Activated naive CD8-positive, alpha-beta T cell treated with anti-CD3 and anti-CD28 coated beads for 36 hours (primary cell): ENCODE measurements around the gene CRTAC1. TPM values are rescaled to one million over a fixed set of nuclear protein-coding genes. Genes with fewer than 3 reads are reported as not detected.

Experiments used
- DNase-seq: peaks from one replicate; pipeline ENCODE4 v3.0.0; 2021
- H3K27ac Mint-ChIP-seq: one replicate; pipeline ENCODE4 v1.8.0; 2022; ENCODE audit warnings: mild to moderate bottlenecking, moderate library complexity, mixed read lengths
- H3K27me3 Mint-ChIP-seq: one replicate; pipeline ENCODE4 v1.8.0; 2022; ENCODE audit warnings: mild to moderate bottlenecking, mixed read lengths
- H3K36me3 Mint-ChIP-seq: one replicate; pipeline ENCODE4 v1.8.0; 2021; ENCODE audit warnings: mild to moderate bottlenecking, mixed read lengths
- H3K4me1 Mint-ChIP-seq: one replicate; pipeline ENCODE4 v1.8.0; 2021; ENCODE audit warnings: mixed read lengths
- H3K4me3 Mint-ChIP-seq: one replicate; pipeline ENCODE4 v1.8.0; 2022; ENCODE audit warnings: mild to moderate bottlenecking, moderate library complexity, mixed read lengths
- H3K9me3 Mint-ChIP-seq: one replicate; pipeline ENCODE4 v1.8.0; 2022; ENCODE audit warnings: mixed read lengths
- total RNA-seq, 2 experiments: library from RNA; stranded (reverse); gene quantifications; one replicate each; pipeline ENCODE4 v1.2.3, GENCODE V29; 2021

CRTAC1 gene
- total RNA-seq, 2 experiments from 2014 or later: not detected

DNA sequence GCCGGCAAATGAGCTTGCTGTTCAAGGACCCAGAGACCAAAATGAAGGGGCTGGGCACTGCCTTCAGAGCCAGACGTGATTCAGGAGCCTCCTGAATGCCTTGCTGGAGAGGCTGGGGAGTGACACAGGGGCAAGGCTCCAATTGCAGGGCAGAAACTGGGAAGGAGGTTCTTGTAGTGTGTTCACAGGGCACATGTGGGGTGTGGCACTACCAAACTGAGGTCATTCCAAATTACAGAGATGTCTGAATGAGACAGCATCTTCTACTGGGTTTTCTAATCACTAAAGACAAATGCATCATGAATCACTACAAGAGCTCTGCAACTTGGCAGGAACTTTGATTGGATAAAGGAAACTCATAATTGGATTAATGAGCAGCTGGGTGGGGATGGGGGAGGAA is 17.8 kb downstream of the CRTAC1 start:
- Mint-ChIP-seq H3K9me3 (no peaks in the 10 kb centered on the region), H3K4me3 (no peak overlapping the region), H3K27me3 (peaks cover 26% of the 10 kb centered on the region), H3K4me1 (no peaks in the 10 kb centered on the region), H3K27ac (no peak overlapping the region), H3K36me3 (no peaks in the 10 kb centered on the region)
- DNase-seq: no peak

DNA sequence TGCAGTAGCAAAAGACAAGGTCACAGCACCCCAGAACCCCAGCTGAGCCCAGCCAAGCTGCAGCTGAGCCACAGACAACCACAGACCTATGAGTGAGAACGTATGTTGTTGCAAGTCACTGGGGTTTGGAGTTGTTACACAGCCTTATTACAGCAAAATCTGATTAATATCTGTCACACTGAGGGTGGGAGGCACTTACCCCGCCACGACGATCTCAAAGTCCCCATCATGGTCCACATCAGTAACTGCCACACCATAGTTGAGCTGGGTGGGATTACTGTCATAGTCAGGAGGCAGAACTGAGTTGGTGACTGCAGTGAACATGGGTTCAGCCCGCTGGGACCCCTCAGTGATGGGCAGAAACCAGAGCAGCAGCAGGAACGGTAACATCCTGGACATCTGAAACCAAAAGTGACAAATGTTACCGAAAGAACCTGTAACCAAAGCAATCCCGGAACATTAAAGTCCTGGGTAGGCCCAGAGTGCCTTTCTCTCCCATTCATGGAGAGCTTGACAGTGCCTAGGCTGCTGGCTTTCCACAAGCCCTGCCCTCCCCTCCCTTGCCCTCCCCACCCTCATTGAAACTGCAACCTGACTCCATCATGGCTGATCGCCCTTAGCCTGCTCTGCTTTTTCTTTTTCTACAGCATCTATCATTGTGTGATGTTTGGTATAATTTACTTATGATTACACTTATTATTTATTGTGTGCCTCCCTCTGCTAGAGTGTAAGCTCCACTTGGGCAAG is 19.3 kb downstream of the CRTAC1 start:
- no peaks in the 10 kb centered on the region for H3K36me3 Mint-ChIP-seq
- H3K4me3 Mint-ChIP-seq: no peak overlapping the region
- no peaks in the 10 kb centered on the region for H3K9me3 Mint-ChIP-seq
- no peaks in the 10 kb centered on the region for H3K4me1 Mint-ChIP-seq
- H3K27me3 Mint-ChIP-seq: peaks cover 31% of the 10 kb centered on the region
- H3K27ac Mint-ChIP-seq: no peak overlapping the region
- no peak for DNase-seq

DNA sequence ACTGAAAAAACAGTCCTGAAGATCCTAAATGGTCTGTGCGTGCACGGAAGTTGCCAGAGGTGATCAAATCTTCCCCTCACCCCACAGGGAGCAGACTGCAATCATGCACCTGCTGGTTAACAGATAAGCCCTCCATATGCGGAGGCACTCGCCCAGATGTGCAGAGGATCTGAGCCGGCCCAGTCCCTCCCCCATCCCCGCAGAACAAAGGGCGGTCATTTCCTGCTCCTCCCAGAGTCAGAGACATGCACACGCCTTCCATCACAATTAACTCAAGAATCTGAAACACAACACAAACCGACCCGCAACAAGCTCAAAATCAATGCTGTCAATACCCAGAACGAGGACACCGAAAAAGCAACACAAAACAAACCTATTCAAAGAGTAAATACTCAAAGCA is 24.2 kb downstream of the CRTAC1 start:
- no peak overlapping the region for H3K27ac Mint-ChIP-seq
- no peaks in the 10 kb centered on the region for H3K36me3 Mint-ChIP-seq
- peaks cover 10% of the 10 kb centered on the region for H3K27me3 Mint-ChIP-seq
- no peak overlapping the region for H3K4me3 Mint-ChIP-seq
- no peak for DNase-seq
- no peaks in the 10 kb centered on the region for H3K9me3 Mint-ChIP-seq
- no peaks in the 10 kb centered on the region for H3K4me1 Mint-ChIP-seq

DNA sequence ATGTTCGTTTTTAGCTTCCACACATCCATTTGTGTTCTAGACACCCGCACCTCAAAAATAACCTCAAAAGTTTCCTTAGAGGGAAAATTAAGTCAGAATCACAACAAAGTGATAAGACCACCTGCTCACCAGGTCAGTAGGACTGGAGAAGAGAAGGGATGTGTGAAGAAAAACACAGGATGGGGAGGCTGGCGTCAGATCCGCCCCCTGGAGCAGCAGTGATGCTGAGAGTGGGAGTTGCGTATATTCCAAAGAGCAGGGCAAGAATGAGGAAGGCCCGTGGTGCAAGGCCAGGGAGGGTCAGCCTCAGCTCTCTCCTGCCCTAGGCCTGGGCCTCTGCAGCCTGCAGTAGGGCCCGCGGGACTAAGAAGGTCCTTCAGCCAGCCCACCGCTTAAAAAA is 28.7 kb downstream of the CRTAC1 start:
- no peak overlapping the region for H3K27ac Mint-ChIP-seq
- DNase-seq: no peak
- peaks cover 4% of the 10 kb centered on the region for H3K9me3 Mint-ChIP-seq
- no peak overlapping the region for H3K4me3 Mint-ChIP-seq
- H3K4me1 Mint-ChIP-seq: no peaks in the 10 kb centered on the region
- peaks cover 5% of the 10 kb centered on the region for H3K27me3 Mint-ChIP-seq
- H3K36me3 Mint-ChIP-seq: no peaks in the 10 kb centered on the region

DNA sequence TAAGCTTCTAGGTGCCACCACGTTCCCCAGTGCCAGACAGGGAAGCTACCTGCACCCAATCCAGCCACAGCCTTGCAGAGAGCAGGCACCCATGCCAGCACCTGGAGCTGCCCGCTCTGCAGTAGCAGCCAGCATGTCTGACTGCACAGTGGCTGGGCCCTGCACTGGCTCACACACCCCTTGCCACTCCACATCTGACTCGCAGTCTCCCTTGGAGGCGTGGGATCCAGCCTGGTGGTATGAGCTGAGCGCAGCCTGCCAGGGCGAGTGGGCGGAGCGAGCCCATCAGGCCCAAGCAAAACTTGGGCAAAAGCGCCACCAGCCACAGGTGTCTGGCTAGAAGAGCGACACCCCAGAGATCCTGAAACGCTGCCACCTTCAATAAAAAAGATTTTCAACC is 30.1 kb downstream of the CRTAC1 start:
- no peak for DNase-seq
- H3K27me3 Mint-ChIP-seq: no peaks in the 10 kb centered on the region
- no peak overlapping the region for H3K27ac Mint-ChIP-seq
- no peaks in the 10 kb centered on the region for H3K36me3 Mint-ChIP-seq
- H3K9me3 Mint-ChIP-seq: peaks cover 4% of the 10 kb centered on the region
- H3K4me1 Mint-ChIP-seq: no peaks in the 10 kb centered on the region
- no peak overlapping the region for H3K4me3 Mint-ChIP-seq

DNA sequence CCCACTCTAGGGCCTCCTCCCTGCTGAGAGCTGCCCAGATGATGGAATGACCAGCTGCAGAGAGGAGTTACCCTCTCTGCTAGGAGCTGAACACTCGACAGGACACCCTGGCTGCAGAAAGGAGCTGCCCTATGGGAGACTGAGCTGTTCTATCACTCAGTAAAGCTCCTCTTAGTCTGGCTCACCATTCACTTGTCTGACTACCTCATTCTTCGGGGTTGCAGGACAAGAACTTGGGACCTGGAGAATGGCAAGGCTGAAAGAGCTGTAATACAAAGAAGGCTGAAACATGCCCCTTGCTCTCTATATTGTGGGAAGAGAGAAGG is 30.5 kb downstream of the CRTAC1 start:
- Mint-ChIP-seq H3K36me3 (no peaks in the 10 kb centered on the region), H3K9me3 (peaks cover 4% of the 10 kb centered on the region), H3K4me1 (no peaks in the 10 kb centered on the region), H3K27me3 (no peaks in the 10 kb centered on the region), H3K27ac (no peak overlapping the region), H3K4me3 (no peak overlapping the region)
- DNase-seq: no peak

DNA sequence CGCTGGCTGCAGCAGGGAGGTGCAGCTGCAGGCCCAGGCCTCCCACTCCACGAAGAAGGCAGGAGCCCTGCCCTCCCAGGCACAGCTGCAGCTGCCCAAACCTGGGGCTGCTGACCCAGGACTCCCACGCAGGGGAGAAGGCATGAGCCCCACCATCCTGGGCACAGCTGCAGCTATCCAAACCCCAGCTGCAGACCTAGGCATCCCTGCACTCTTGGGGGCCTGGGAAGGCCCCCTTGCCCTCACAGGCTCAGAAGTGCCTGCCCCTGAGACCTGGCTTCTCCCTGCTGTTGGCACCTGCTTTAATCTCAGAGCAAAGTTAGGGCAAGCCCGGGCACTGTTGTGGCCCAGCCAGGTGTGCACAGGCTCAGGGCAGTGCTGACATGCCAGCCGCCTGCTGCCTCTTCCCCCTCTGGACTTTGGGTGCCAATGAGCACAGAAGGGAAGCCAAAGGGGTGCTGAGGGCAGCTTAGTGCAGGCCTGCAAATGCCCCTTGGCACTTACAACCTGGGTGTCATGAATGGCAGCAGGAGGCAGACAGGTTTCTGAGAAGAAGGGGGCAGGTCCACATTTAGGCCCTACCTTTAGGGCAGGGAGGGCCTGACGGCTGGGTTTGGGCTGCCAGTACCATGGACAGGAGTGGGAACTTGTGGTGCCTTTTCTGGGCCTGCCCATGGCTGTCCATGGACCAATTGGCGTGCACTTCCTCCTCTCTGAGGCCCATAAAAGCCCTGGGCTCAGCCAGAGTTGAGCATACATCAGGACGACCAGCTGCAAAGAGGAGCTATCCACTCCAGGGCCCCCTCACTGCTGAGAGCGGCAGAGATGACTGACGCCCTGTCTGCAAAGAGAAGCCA is 31.1 kb downstream of the CRTAC1 start:
- Mint-ChIP-seq H3K4me1 (no peaks in the 10 kb centered on the region), H3K36me3 (no peaks in the 10 kb centered on the region), H3K27me3 (peaks cover 3% of the 10 kb centered on the region), H3K4me3 (no peak overlapping the region), H3K27ac (no peak overlapping the region), H3K9me3 (peaks cover 4% of the 10 kb centered on the region)
- no peak for DNase-seq

DNA sequence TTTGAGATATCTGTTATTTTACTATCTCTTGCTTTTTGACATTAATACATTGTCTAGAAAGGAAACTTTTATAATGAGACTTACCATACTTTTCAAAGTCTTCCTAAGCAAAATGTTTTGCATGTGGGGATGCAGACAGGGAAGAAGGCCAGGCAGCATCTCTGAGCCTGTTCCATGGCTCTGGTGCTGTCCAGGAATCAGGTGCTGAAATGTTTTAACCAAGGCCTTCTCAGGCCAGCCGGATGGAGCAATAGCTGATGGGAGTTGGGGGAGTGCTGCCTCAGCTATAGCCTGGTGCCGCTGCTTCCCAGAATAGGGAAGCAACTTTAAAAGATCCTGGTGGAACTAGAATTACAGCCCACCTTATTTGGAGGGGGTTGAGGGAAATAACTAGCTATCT is 38.5 kb downstream of the CRTAC1 start:
- Mint-ChIP-seq H3K9me3 (no peaks in the 10 kb centered on the region), H3K4me3 (no peak overlapping the region), H3K27ac (no peak overlapping the region), H3K27me3 (peaks cover 26% of the 10 kb centered on the region), H3K4me1 (no peaks in the 10 kb centered on the region), H3K36me3 (no peaks in the 10 kb centered on the region)
- no peak for DNase-seq

DNA sequence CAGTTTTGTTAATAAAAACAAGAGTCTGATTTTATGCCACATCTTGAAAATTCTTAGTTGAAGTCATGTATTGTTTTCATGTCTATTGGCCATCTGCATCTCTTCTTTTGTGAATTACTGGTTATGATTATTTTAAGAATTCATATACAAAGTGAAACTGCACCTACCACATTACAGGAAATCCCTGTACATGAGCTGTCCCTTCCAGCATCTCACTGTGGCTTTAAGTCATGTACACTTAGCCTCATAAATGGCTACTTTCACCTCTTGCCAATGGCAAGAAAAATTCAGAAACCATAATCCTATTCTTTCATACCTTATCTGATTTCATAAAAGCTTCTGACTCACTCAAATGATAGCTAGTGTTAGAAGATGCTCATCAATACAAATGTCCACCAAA is 48.6 kb downstream of the CRTAC1 start:
- no peak overlapping the region for H3K4me3 Mint-ChIP-seq
- H3K9me3 Mint-ChIP-seq: no peaks in the 10 kb centered on the region
- peaks cover 2% of the 10 kb centered on the region for H3K4me1 Mint-ChIP-seq
- no peak for DNase-seq
- H3K36me3 Mint-ChIP-seq: no peaks in the 10 kb centered on the region
- H3K27ac Mint-ChIP-seq: no peak overlapping the region
- peaks cover 35% of the 10 kb centered on the region for H3K27me3 Mint-ChIP-seq

DNA sequence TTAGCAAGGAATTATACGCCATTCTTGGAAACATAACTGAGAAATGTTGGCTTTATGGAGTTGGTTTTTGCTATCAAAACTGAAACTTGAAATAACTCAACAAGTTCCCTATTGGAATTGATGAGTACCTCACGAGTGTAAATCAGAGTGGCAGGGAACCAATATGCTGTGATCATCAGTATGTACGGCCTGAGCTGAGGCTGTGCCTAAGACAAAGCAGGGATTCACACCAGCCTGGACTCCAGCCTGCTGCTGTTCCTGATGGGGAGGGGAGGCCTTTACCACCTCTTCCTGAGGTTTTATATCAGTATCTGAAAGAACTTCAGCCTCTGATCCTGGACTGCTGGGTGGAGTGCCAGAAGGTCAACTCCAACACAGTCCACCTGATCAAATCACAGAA is 52.7 kb downstream of the CRTAC1 start:
- H3K9me3 Mint-ChIP-seq: no peaks in the 10 kb centered on the region
- peaks cover 2% of the 10 kb centered on the region for H3K4me1 Mint-ChIP-seq
- no peaks in the 10 kb centered on the region for H3K36me3 Mint-ChIP-seq
- H3K27ac Mint-ChIP-seq: no peak overlapping the region
- DNase-seq: no peak
- peaks cover 62% of the 10 kb centered on the region for H3K27me3 Mint-ChIP-seq
- no peak overlapping the region for H3K4me3 Mint-ChIP-seq

DNA sequence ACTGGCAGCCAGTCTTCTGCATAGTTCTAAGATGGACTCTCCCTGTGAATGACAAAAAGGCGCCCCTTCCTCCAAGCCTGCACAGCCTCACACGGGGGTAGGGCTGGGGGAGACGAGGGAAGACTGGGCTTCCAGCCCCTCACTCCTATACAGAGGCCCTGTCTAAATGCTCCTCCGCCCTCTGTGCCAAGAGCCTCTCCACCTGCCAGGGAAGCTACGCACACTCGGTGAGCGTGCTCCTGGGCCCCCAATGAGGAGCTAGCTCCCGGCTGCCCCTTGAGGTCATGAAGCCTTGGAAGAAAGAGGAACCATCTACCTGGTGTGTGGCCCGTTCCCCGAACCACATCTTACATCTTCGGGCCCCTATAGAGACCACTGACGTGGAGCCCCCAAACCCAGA is 54.8 kb downstream of the CRTAC1 start:
- Mint-ChIP-seq H3K27ac (no peak overlapping the region), H3K27me3 (peaks cover 59% of the 10 kb centered on the region), H3K36me3 (no peaks in the 10 kb centered on the region), H3K4me3 (no peak overlapping the region), H3K4me1 (no peaks in the 10 kb centered on the region), H3K9me3 (no peaks in the 10 kb centered on the region)
- no peak for DNase-seq

DNA sequence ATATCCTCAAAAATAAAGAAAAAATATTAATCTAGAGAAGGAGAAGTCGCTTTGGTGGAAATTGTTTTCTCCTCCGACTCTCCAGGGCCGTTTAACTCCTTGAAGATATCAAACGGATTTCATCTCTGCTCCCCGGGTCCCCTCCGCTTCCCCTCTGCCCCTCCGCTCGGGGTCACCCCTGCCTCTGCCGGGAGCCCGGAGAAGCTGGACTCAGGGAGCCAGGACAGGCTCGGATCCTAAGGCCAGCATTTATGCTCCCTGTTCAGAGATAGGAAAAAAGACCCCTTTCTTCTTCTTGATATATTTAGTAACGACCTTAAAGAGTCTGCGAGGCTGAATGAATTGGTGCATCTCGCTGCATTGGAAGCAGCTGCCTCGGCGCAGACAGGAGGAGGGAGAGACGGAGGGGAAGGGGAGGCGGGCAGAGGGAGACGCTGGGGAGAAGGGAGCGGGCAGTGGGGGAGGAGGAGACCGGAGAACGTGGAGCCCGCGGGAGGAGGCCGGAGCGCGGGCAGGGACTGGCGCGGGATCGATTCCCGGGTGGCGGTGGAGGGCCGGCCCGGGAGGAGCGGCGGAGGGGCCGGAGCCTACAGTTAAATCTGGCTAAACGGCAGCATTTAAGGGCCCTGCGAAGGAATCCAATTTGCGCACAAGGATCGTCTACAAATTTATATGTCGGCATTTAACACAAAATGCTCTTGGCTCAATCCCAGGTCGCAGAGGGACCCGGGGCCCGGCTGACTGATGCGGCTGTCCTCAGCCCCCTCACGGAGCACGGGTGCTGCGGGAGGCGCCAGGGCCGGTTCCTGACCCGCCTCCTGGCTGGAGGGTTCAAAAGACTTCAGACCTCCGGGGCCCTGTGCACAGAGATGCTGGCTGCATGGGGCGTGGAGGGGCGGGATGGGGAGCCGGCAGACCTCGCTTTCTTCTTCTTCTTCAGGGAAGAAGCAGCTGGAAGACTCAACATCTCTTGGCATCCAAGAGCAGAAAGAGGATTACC is 55.6 kb downstream of the CRTAC1 start:
- Mint-ChIP-seq H3K9me3 (no peaks in the 10 kb centered on the region), H3K27ac (no peak overlapping the region), H3K4me3 (no peak overlapping the region), H3K27me3 (peaks cover 66% of the 10 kb centered on the region), H3K36me3 (no peaks in the 10 kb centered on the region), H3K4me1 (no peaks in the 10 kb centered on the region)
- no peak for DNase-seq

DNA sequence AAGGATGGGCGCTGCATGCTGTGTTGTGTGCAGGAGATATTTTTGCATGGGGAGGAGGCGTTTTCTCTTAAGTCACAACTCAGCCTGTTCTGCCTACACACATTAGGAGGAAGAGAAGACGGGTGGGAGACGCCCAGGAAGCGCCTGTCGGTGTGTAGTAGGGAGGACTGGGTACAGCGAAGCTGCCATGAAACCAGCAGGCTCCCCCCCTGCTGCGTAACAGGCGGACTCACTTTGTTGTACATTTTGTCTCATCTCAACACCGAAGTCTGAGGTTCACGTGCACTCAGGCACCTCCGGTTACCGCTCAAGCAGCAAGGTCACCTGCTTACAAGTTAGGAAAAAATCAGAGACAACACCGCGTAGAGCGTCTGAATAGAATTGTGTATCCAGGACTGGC is 56.3 kb downstream of the CRTAC1 start:
- H3K4me1 Mint-ChIP-seq: no peaks in the 10 kb centered on the region
- no peaks in the 10 kb centered on the region for H3K9me3 Mint-ChIP-seq
- H3K27ac Mint-ChIP-seq: no peak overlapping the region
- peaks cover 67% of the 10 kb centered on the region for H3K27me3 Mint-ChIP-seq
- H3K4me3 Mint-ChIP-seq: no peak overlapping the region
- H3K36me3 Mint-ChIP-seq: no peaks in the 10 kb centered on the region
- no peak for DNase-seq

DNA sequence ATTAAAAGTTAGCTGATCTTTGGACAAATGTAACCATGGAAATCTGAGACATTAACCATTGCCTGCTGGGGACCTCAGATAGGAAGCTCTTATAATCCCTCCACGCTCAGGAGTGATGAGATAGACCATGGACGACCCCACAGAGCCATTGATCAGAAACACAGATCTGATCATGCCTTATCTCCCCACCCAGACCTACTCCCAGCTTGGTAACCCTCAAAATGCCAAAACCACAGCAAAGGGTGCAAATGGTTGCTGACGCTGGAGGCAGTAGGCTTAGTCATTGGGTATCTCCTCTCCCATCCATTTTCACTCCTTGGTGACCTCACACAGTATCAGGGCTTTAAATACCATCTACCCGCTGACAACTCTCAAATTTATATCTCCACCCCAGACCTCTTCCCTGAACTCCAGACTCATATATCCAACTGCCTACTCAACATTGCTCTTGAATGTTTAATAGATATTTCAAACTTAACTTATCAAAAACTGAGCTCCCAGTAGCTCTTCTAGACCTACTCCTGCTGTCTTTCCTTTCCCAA is 60.8 kb downstream of the CRTAC1 start:
- no peak for DNase-seq
- Mint-ChIP-seq H3K36me3 (no peaks in the 10 kb centered on the region), H3K27ac (no peak overlapping the region), H3K4me3 (no peak overlapping the region), H3K27me3 (peaks cover 58% of the 10 kb centered on the region), H3K4me1 (no peaks in the 10 kb centered on the region), H3K9me3 (no peaks in the 10 kb centered on the region)

DNA sequence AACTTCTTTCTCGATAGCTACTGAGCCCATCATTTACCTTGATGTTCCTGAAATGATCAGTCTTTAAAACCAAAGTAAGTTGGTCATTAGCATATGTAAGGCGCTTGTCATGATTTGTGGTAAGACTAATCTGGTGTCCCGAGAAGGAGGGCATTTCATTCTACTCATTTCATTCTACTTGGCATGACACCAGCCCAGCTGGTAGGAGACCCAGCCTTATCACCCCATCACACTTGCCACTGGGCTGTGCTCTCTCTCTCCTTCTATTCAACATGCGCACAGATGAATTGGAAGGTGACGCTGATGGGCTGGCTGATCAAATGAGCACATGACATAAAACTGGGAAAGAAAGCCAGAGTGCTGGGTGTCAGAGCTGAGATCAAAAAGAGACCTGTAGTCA is 65.7 kb downstream of the CRTAC1 start:
- Mint-ChIP-seq H3K4me3 (no peak overlapping the region), H3K36me3 (no peaks in the 10 kb centered on the region), H3K4me1 (no peaks in the 10 kb centered on the region), H3K27ac (no peak overlapping the region), H3K27me3 (peaks cover 44% of the 10 kb centered on the region), H3K9me3 (no peaks in the 10 kb centered on the region)
- DNase-seq: no peak
